WTC11 (cell line): ENCODE results near the gene P2RX2. TPM values are rescaled to one million over a fixed set of nuclear protein-coding genes. Genes with fewer than 3 reads are reported as not detected.

ENCODE experiments used
- ATAC-seq: fragments of 200-7000 bp; cut with Tn5 transposase; 2 replicates; pipeline ENCODE4 v1.10.0; 2021; ENCODE audit warnings: mild to moderate bottlenecking, moderate library complexity
- CTCF ChIA-PET: fragments of 300-600 bp; sonication (Branson Sonifier 250); formaldehyde crosslinking; loops from one replicate; lab custom pipeline; 2021; ENCODE audit warnings: antibody characterized with exemption; lab: Charles Lee
- POLR2A ChIA-PET: fragments of 350-600 bp; sonication (Branson Sonifier 250); formaldehyde crosslinking; loops from one replicate; lab custom pipeline; 2021; ENCODE audit warnings: antibody characterized with exemption; lab: Charles Lee
- DNase-seq: peaks from one replicate; pipeline ENCODE4 v3.0.0; 2021; ENCODE audit warnings: low spot score
- H3K27ac Mint-ChIP-seq: 2 replicates; pipeline ENCODE4 v1.8.0; 2021; ENCODE audit warnings: mixed read lengths
- H3K27me3 Mint-ChIP-seq: 2 replicates; pipeline ENCODE4 v1.8.0; 2021; ENCODE audit warnings: low read depth, mild to moderate bottlenecking, moderate library complexity, mixed read lengths
- H3K36me3 Mint-ChIP-seq: 2 replicates; pipeline ENCODE4 v1.8.0; 2021; ENCODE audit warnings: mixed read lengths
- H3K4me1 Mint-ChIP-seq: 2 replicates; pipeline ENCODE4 v1.8.0; 2022; ENCODE audit warnings: mixed read lengths
- H3K4me3 Mint-ChIP-seq: 2 replicates; pipeline ENCODE4 v1.8.0; 2021; ENCODE audit warnings: mild to moderate bottlenecking, moderate library complexity, mixed read lengths
- H3K9me3 Mint-ChIP-seq: 2 replicates; pipeline ENCODE4 v1.8.0; 2021; ENCODE audit warnings: mixed read lengths
- ATF2 ChIP-seq: sonication (generic); formaldehyde crosslinking; IDR thresholded peaks from 2 replicates; pipeline ENCODE4 v1.8.1; 2022; ENCODE audit warnings: low read depth, missing genetic modification reagents, borderline replicate concordance
- E2F1 ChIP-seq: sonication (generic); formaldehyde crosslinking; IDR thresholded peaks from 2 replicates; pipeline ENCODE4 v1.8.0; 2022; ENCODE audit warnings: mild to moderate bottlenecking, missing genetic modification reagents
- ERG ChIP-seq: fragments of 250-450 bp; sonication (Bioruptor Pico); IDR thresholded peaks from 2 replicates; pipeline ENCODE4 v1.8.0; 2021; ENCODE audit warnings: mild to moderate bottlenecking
- FOXP4 ChIP-seq: sonication (generic); formaldehyde crosslinking; IDR thresholded peaks from 2 replicates; pipeline ENCODE4 v1.8.0; 2022; ENCODE audit warnings: mild to moderate bottlenecking, missing genetic modification reagents
- GRHL2 ChIP-seq: fragments of 250-450 bp; sonication (Bioruptor Pico); IDR thresholded peaks from 2 replicates; pipeline ENCODE4 v1.8.0; 2022; ENCODE audit warnings: mild to moderate bottlenecking, moderate library complexity; ENCODE audit not compliant: insufficient replicate concordance, severe bottlenecking
- JAZF1 ChIP-seq: fragments of 250-450 bp; sonication (Bioruptor Pico); IDR thresholded peaks from 2 replicates; pipeline ENCODE4 v1.9.0; 2021; ENCODE audit warnings: moderate library complexity, mild to moderate bottlenecking, inconsistent platforms
- MXD4 ChIP-seq: fragments of 250-450 bp; sonication (Bioruptor Pico); IDR thresholded peaks from 2 replicates; pipeline ENCODE4 v1.8.0; 2021; ENCODE audit warnings: mild to moderate bottlenecking, moderate library complexity, borderline replicate concordance
- NR2C2 ChIP-seq: sonication (generic); formaldehyde crosslinking; IDR thresholded peaks from 2 replicates; pipeline ENCODE4 v1.8.0; 2022; ENCODE audit warnings: mild to moderate bottlenecking, missing genetic modification reagents
- PRRX2 ChIP-seq: fragments of 250-450 bp; sonication (Bioruptor Pico); IDR thresholded peaks from 2 replicates; pipeline ENCODE4 v1.8.0; 2021; ENCODE audit warnings: mild to moderate bottlenecking
- ZBTB43 ChIP-seq: sonication (generic); formaldehyde crosslinking; IDR thresholded peaks from 2 replicates; pipeline ENCODE4 v1.8.1; 2023; ENCODE audit warnings: mild to moderate bottlenecking, missing genetic modification reagents
- ZNF219 ChIP-seq: sonication (generic); formaldehyde crosslinking; IDR thresholded peaks from 2 replicates; pipeline ENCODE4 v1.8.0; 2023; ENCODE audit warnings: missing genetic modification reagents, mild to moderate bottlenecking, borderline replicate concordance
- ZNF425 ChIP-seq: fragments of 250-450 bp; sonication (Bioruptor Pico); conservative IDR thresholded peaks from 2 replicates; pipeline ENCODE4 v1.9.0; 2021; ENCODE audit warnings: mild to moderate bottlenecking
- ZNF532 ChIP-seq: fragments of 250-450 bp; sonication (Bioruptor Pico); IDR thresholded peaks from 2 replicates; pipeline ENCODE4 v1.9.0; 2021; ENCODE audit warnings: mild to moderate bottlenecking, borderline replicate concordance
- total RNA-seq: library from RNA; stranded (reverse); gene quantifications from 3 replicates; pipeline ENCODE4 v1.2.3, GENCODE V29; 2021

P2RX2 gene
- total RNA-seq, 1 experiment from 2014 or later: 2.1 TPM

- Mint-ChIP-seq H3K9me3 (peaks cover 12% of the 10 kb centered on the region), H3K4me1 (no peaks in the 10 kb centered on the region), H3K4me3 (no peak within 1 kb of the TSS), H3K36me3 (peaks cover 5% of the 10 kb centered on the region; the same call in 1 of the 2 replicates), H3K27me3 (peaks cover 98% of the 10 kb centered on the region), H3K27ac (no peak within 1 kb of the TSS)
- ATAC-seq (peak; percentile 23), DNase-seq (no peak)
- TF ChIP-seq ERG (CRISPR knock-in tag) (no peak), E2F1 (CRISPR knock-in tag) (no peak), MXD4 (no peak), ATF2 (CRISPR knock-in tag) (no peak), GRHL2 (CRISPR knock-in tag) (no peak), ZBTB43 (CRISPR knock-in tag) (no peak), ZNF219 (CRISPR knock-in tag) (no peak), ZNF425 (CRISPR knock-in tag) (no peak), NR2C2 (CRISPR knock-in tag) (no peak), JAZF1 (CRISPR knock-in tag) (no peak), ZNF532 (no peak), PRRX2 (CRISPR knock-in tag) (no peak), FOXP4 (CRISPR knock-in tag) (no peak)
- POLR2A ChIA-PET: interaction anchor here (1.4 kb wide), 1 partner anchor 44 kb away, joined by 3 read pairs; no protein-coding TSS in a partner anchor
- CTCF ChIA-PET: interaction anchor here (0.9 to 2.4 kb wide), 4 partner anchors 8 to 196 kb away, joined by 3 to 11 read pairs (median 6); partner anchors contain the start of gene P2RX2
Observed at GRCh38 chr12:132610051-132610759, 8.4 kb upstream of the P2RX2 start, which contains the start of gene LRCOL1. TSS of gene LRCOL1 (minus strand) at chr12:132610582. CDS start at chr12:132606251, 4,331 bp downstream.
